H9 (cell line): ENCODE measurements around the gene SORBS1. TPM values are rescaled to one million over a fixed set of nuclear protein-coding genes. Genes with fewer than 3 reads are reported as not detected.

Source experiments
- DNase-seq: peaks from one replicate; pipeline ENCODE4 v3.0.0-alpha.2; 2017
- H2AFZ ChIP-seq: one replicate; pipeline ENCODE4 v1.6.1; 2013; ENCODE audit warnings: mild to moderate bottlenecking, low read length, control low read depth, moderate library complexity
- H2AK5ac ChIP-seq: 2 replicates; pipeline ENCODE4 v1.6.1; 2013; ENCODE audit warnings: low read length, control low read depth, mixed read lengths; ENCODE audit not compliant: insufficient read length
- H2BK120ac ChIP-seq: one replicate; pipeline ENCODE4 v1.6.1; 2013; ENCODE audit warnings: low read depth, mild to moderate bottlenecking, low read length, control low read depth, inconsistent platforms; ENCODE audit not compliant: poor library complexity, severe bottlenecking
- H2BK12ac ChIP-seq: 2 replicates; pipeline ENCODE4 v1.6.1; 2013; ENCODE audit warnings: low read length, control low read depth, mixed read lengths, low read depth; ENCODE audit not compliant: insufficient read length
- H2BK15ac ChIP-seq: 2 replicates; pipeline ENCODE4 v1.6.1; 2013; ENCODE audit warnings: low read depth, low read length, control low read depth
- H2BK20ac ChIP-seq: one replicate; pipeline ENCODE4 v1.6.1; 2013; ENCODE audit warnings: low read depth, mild to moderate bottlenecking, low read length, control low read depth, inconsistent platforms; ENCODE audit not compliant: poor library complexity, severe bottlenecking
- H2BK5ac ChIP-seq: 2 replicates; pipeline ENCODE4 v1.6.1; 2013; ENCODE audit warnings: low read length, control low read depth, mixed read lengths; ENCODE audit not compliant: insufficient read length
- H3K14ac ChIP-seq: 2 replicates; pipeline ENCODE4 v1.6.1; 2013; ENCODE audit warnings: low read length, control low read depth; ENCODE audit not compliant: insufficient read depth
- H3K18ac ChIP-seq: 2 replicates; pipeline ENCODE4 v1.6.1; 2013; ENCODE audit warnings: low read depth, mild to moderate bottlenecking, mixed read lengths, low read length, control low read depth; ENCODE audit not compliant: insufficient read length
- H3K23ac ChIP-seq: 2 replicates; pipeline ENCODE4 v1.6.1; 2013; ENCODE audit warnings: low read length, control low read depth, mixed read lengths, low read depth; ENCODE audit not compliant: insufficient read length
- H3K23me2 ChIP-seq: 2 replicates; pipeline ENCODE4 v1.6.1; 2013; ENCODE audit warnings: low read depth, mild to moderate bottlenecking, mixed read lengths, low read length, control low read depth; ENCODE audit not compliant: insufficient read length, poor library complexity, severe bottlenecking
- H3K27ac ChIP-seq: 2 replicates; pipeline ENCODE4 v1.5.1; 2013; ENCODE audit warnings: low read length, control low read depth, mixed read lengths, low read depth; ENCODE audit not compliant: insufficient read length
- H3K27me3 ChIP-seq: 2 replicates; pipeline ENCODE4 v1.6.1; 2013; ENCODE audit warnings: low read length, control low read depth, inconsistent platforms; ENCODE audit not compliant: insufficient read depth
- H3K4ac ChIP-seq: 2 replicates; pipeline ENCODE4 v1.6.1; 2013; ENCODE audit warnings: low read depth, mild to moderate bottlenecking, control low read depth, inconsistent platforms, low read length, moderate library complexity
- H3K4me1 ChIP-seq: 2 replicates; pipeline ENCODE4 v1.6.1; 2013; ENCODE audit warnings: low read length, control low read depth, inconsistent platforms; ENCODE audit not compliant: insufficient read depth
- H3K4me2 ChIP-seq: 2 replicates; pipeline ENCODE4 v1.6.1; 2013; ENCODE audit warnings: low read length, control low read depth, mixed read lengths; ENCODE audit not compliant: insufficient read length, insufficient read depth
- H3K56ac ChIP-seq: 2 replicates; pipeline ENCODE4 v1.6.1; 2013; ENCODE audit warnings: low read depth, mild to moderate bottlenecking, mixed read lengths, low read length, control low read depth; ENCODE audit not compliant: insufficient read length
- H3K79me1 ChIP-seq: 2 replicates; pipeline ENCODE4 v1.6.1; 2013; ENCODE audit warnings: low read depth, mild to moderate bottlenecking, moderate library complexity, low read length, control low read depth, inconsistent platforms; ENCODE audit not compliant: insufficient read depth, poor library complexity, severe bottlenecking
- H3K79me2 ChIP-seq: 2 replicates; pipeline ENCODE4 v1.6.1; 2013; ENCODE audit warnings: low read length, control low read depth, inconsistent platforms; ENCODE audit not compliant: insufficient read depth
- H3K9ac ChIP-seq: 2 replicates; pipeline ENCODE4 v1.6.1; 2013; ENCODE audit warnings: low read length, control low read depth, mixed read lengths; ENCODE audit not compliant: insufficient read length; ENCODE audit errors: extremely low read depth
- H3K9me3 ChIP-seq: one replicate; pipeline ENCODE4 v1.6.1; 2013; ENCODE audit warnings: low read depth, low read length, inconsistent platforms; ENCODE audit not compliant: control insufficient read depth
- H3T11ph ChIP-seq: one replicate; pipeline ENCODE4 v1.6.1; 2013; ENCODE audit warnings: mild to moderate bottlenecking, low read length, control low read depth, inconsistent platforms
- H4K20me1 ChIP-seq: one replicate; pipeline ENCODE4 v1.6.1; 2013; ENCODE audit not compliant: control insufficient read depth, insufficient read length, insufficient read depth
- H4K5ac ChIP-seq: 2 replicates; pipeline ENCODE4 v1.6.1; 2013; ENCODE audit warnings: low read depth, mild to moderate bottlenecking, mixed read lengths, low read length, control low read depth; ENCODE audit not compliant: insufficient read length
- H4K8ac ChIP-seq: replicated peaks from 2 replicates; pipeline ENCODE4 v1.6.1; 2013; ENCODE audit warnings: low read length, control low read depth, mixed read lengths, low read depth; ENCODE audit not compliant: insufficient read length
- H4K91ac ChIP-seq: 2 replicates; pipeline ENCODE4 v1.6.1; 2013; ENCODE audit warnings: low read depth, mild to moderate bottlenecking, moderate library complexity, mixed read lengths, low read length, control low read depth; ENCODE audit not compliant: insufficient read length
- H3K27ac Mint-ChIP-seq, 3 experiments: 2 replicates in 2 of 3; 3 replicates in 1 of 3; pipeline ENCODE4 v1.8.0; 2020 to 2021; ENCODE audit warnings: mixed read lengths in 3 of 3, mild to moderate bottlenecking in 1 of 3, moderate library complexity in 1 of 3
- H3K27me3 Mint-ChIP-seq: 2 replicates; pipeline ENCODE4 v1.8.0; 2021; ENCODE audit warnings: low read depth, mild to moderate bottlenecking, moderate library complexity, mixed read lengths
- H3K36me3 Mint-ChIP-seq, 3 experiments: 2 replicates in 2 of 3; 3 replicates in 1 of 3; pipeline ENCODE4 v1.8.0; 2020 to 2021; ENCODE audit warnings: low read depth in 3 of 3, mixed read lengths in 3 of 3; ENCODE audit not compliant: insufficient read depth in 1 of 3
- H3K4me1 Mint-ChIP-seq, 2 experiments: 2 replicates each; pipeline ENCODE4 v1.8.0; 2020; ENCODE audit warnings: mixed read lengths in 2 of 2
- H3K4me3 Mint-ChIP-seq, 2 experiments: 2 replicates in 1 of 2; 3 replicates in 1 of 2; pipeline ENCODE4 v1.8.0; 2020 to 2021; ENCODE audit warnings: mild to moderate bottlenecking in 2 of 2, mixed read lengths in 2 of 2, moderate library complexity in 1 of 2
- H3K9me3 Mint-ChIP-seq, 2 experiments: 2 replicates in 1 of 2; 3 replicates in 1 of 2; pipeline ENCODE4 v1.8.0; 2020; ENCODE audit warnings: mild to moderate bottlenecking in 2 of 2, mixed read lengths in 2 of 2, moderate library complexity in 1 of 2
- CTCF ChIP-seq: fragments of 200-600 bp; sonication (generic); conservative IDR thresholded peaks from 3 replicates; pipeline ENCODE4 v1.8.0; 2021; ENCODE audit warnings: antibody characterized with exemption, mild to moderate bottlenecking
- WGBS: extraction: QIAGEN DNeasy Blood & Tissue Kit; methylation state at CpG from one replicate; pipeline ENCODE4 v1.1.7; 2013; ENCODE audit warnings: missing lambda C conversion rate, low lambda C conversion rate, mixed read lengths; ENCODE audit not compliant: insufficient read length; ENCODE audit errors: extremely low coverage; 5-methylcytosine and 5-hydroxymethylcytosine counted together
- total RNA-seq: library from RNA; stranded (reverse); gene quantifications from 2 replicates; pipeline ENCODE4 v1.2.1, GENCODE V29; 2021

SORBS1 gene
- total RNA-seq, 1 experiment from 2014 or later = 24.3 TPM

- H3K9me3 ChIP-seq = no peaks in the 10 kb centered on the region
- no CpG with 5 or more reads among the region's 7 CpGs for WGBS
These were observed 123.5 kb downstream of the SORBS1 start for GRCh38 chr10:95437669-95438068.

More at GRCh38 chr10:95437669-95438068, 123.5 kb downstream of the SORBS1 start:
- H3K4ac ChIP-seq = no peak overlapping the region
- no peak overlapping the region for H4K91ac ChIP-seq
- H3K27me3 Mint-ChIP-seq = no peaks in the 10 kb centered on the region
- no peak overlapping the region for H4K8ac ChIP-seq
- H3K4me2 ChIP-seq = no peak overlapping the region
- H3K14ac ChIP-seq = no peak overlapping the region
- no peak overlapping the region for H3T11ph ChIP-seq
- H3K4me1 ChIP-seq = no peaks in the 10 kb centered on the region
- DNase-seq = no peak
- no peaks in the 10 kb centered on the region for H3K9me3 Mint-ChIP-seq
- no peak overlapping the region for H2BK20ac ChIP-seq
- H3K18ac ChIP-seq = no peak overlapping the region
- H4K20me1 ChIP-seq = no peaks in the 10 kb centered on the region
- H3K27ac Mint-ChIP-seq = no peak overlapping the region; a peak in 1 of 7 replicates
- H2AFZ ChIP-seq = no peak overlapping the region
- H2BK120ac ChIP-seq = no peak overlapping the region
- H3K56ac ChIP-seq = no peak overlapping the region
- H2BK15ac ChIP-seq = no peak overlapping the region
- H3K27me3 ChIP-seq = no peaks in the 10 kb centered on the region
- peaks cover 0 to 7% of the 10 kb centered on the region in 2 experiments; a peak in 1 of 4 replicates for H3K4me1 Mint-ChIP-seq
- no peak overlapping the region for H3K4me3 Mint-ChIP-seq
- H3K36me3 Mint-ChIP-seq = peaks cover 0 to 4% (median 0%) of the 10 kb centered on the region in 3 experiments; a peak in 1 of 7 replicates
- no peak overlapping the region for H2AK5ac ChIP-seq
- H3K79me2 ChIP-seq = no peaks in the 10 kb centered on the region
- H3K27ac ChIP-seq = no peak overlapping the region
- no peak overlapping the region for H2BK12ac ChIP-seq
- no peak overlapping the region for H4K5ac ChIP-seq
- no peaks in the 10 kb centered on the region for H3K23me2 ChIP-seq
- H2BK5ac ChIP-seq = no peak overlapping the region
- no peaks in the 10 kb centered on the region for H3K79me1 ChIP-seq
- H3K9ac ChIP-seq = no peak overlapping the region
- no peak overlapping the region for H3K23ac ChIP-seq
- no peak for TF ChIP-seq CTCF
